Measurements from ENCODE around the gene PHLDA2. TPM values are rescaled to one million over a fixed set of nuclear protein-coding genes. Genes with fewer than 3 reads are reported as not detected.

The PHLDA2 gene
- total RNA-seq, 2 experiments from 2014 or later, result 7.6 to 8.3 TPM

DNA sequence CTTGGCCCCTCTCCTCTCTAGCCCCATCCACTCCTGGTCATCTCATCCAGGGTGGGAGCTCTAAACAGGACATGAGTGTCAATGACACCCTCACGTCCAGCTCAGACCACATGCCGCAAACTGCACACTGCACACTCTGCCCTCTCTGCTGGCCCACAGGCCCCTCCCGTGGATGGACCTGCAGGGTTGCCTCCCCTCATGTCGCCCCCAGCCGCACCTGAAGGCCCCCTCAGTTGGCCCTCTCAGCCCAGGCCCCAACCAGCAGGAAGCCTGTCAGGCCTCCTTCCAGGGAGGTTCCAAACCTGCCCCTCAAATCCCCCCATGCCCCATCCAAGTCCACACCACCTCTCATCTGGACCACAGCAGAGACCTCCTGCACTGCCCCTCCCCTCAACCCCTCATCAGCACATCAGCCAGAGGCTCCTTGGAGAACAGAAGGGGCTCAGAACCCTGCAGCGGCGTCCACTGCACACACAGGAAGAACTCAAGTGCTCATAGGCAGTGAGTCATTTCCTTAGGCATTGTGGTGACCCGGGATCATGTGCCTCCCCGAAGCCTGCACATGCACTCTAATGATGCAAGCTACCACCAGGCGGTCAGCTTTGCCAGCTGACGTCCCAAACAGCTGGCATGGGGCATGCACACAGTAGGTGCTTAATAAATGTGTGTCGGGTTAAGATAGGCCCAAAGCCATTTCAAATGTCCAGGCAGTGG is 30.7 kb downstream of the PHLDA2 start:
- peak overlapping the region; percentile 79 for H3K27ac Mint-ChIP-seq
- ChIA-PET CTCF (interaction anchor here (0.6 to 1.8 kb wide), 7 partner anchors 9 to 593 kb away, joined by 3 to 10 read pairs (median 3); no protein-coding TSS in a partner anchor), POLR2A (interaction anchor here (1.1 kb wide), 1 partner anchor 31 kb away, joined by 9 read pairs; the partner anchor contains the start of gene PHLDA2)
- no peaks in the 10 kb centered on the region for H3K27me3 Mint-ChIP-seq
- H3K36me3 Mint-ChIP-seq, result no peaks in the 10 kb centered on the region
- peak; percentile 80 for DNase-seq
- peak overlapping the region; percentile 54 for H3K4me3 Mint-ChIP-seq
- H3K9me3 Mint-ChIP-seq, result no peaks in the 10 kb centered on the region
- peaks cover 28% of the 10 kb centered on the region for H3K4me1 Mint-ChIP-seq (ENCODE audit: low read depth)
- intact Hi-C loops (cut with micrococcal nuclease), result no loop called here

DNA sequence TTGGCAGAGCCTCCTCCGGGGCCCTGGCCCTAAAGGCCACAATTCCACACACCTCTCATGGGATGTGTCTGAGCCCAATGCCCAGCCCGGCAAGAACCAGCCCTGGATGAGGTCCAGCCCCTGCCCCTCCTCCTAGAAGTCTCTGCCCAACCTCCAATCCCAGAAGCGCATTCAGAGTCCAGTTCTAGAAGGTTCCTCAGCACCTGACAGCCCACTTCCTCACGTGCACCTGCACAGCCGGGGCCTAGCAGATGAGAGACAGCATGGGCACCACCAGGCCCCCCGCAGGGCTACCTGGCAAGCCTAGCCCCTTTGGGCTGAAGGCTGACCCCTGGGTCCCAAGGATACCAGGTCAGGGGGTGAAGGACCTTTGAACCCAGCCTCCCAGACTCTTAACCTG is 32.2 kb downstream of the PHLDA2 start:
- Mint-ChIP-seq H3K9me3 (no peaks in the 10 kb centered on the region), H3K27ac (no peak overlapping the region), H3K4me3 (no peak overlapping the region), H3K4me1 (ENCODE audit: low read depth) (peaks cover 28% of the 10 kb centered on the region), H3K27me3 (no peaks in the 10 kb centered on the region), H3K36me3 (no peaks in the 10 kb centered on the region)
- ChIA-PET POLR2A (no interaction called here), CTCF (interaction anchor here (1.7 kb wide), 1 partner anchor 9 kb away, joined by 8 read pairs; no protein-coding TSS in a partner anchor)
- intact Hi-C loops (cut with micrococcal nuclease), result no loop called here
- no peak for DNase-seq

DNA sequence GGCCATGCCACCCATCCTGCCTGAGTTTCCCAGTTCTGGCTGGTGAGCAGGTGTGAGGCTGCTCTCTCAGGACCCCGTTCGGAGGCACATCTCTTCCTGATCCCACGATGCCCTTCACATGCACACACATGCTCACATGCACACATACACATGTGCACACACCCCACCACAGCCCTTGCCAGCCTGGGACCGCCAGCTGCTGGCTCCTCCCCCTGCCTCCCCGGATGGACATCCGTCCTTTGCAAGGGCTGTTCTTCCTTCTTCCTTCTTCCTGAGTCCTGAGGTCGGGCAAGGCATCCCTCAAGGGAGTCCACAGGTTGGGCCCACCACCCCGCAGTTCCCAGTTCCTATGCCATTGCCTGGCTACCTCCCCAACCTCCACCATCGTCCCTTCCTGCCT is 33.2 kb downstream of the PHLDA2 start:
- Mint-ChIP-seq H3K27ac (no peak overlapping the region), H3K9me3 (no peaks in the 10 kb centered on the region), H3K4me1 (ENCODE audit: low read depth) (peaks cover 36% of the 10 kb centered on the region), H3K36me3 (no peaks in the 10 kb centered on the region), H3K4me3 (no peak overlapping the region), H3K27me3 (no peaks in the 10 kb centered on the region)
- POLR2A ChIA-PET, result no interaction called here
- CTCF ChIA-PET, result interaction anchor here (0.8 to 1.7 kb wide), 4 partner anchors 8 to 364 kb away, joined by 3 to 8 read pairs (median 6); partner anchors contain the start of gene CDKN1C
- intact Hi-C loops (cut with micrococcal nuclease), result no loop called here
- DNase-seq, result no peak

DNA sequence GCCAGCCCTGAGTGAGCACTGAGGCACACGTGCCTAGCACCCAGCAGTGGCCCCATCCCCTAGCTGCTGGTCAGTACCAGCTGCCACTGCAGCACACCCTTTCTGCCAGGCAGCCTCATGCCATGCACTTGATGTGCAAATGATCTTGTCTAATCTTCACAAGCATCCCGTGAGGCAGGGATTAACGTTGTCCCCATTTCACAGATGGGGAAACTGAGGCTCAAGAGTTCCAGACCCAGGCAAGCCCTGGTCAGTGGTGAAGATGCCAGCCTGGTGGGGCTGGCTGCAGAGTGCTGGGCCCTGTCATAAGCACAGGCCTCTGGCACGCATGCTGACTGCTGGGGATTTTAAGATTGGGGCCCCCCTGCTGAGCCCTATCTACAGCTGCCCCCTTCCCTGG is 35.3 kb downstream of the PHLDA2 start:
- H3K27me3 Mint-ChIP-seq, result no peaks in the 10 kb centered on the region
- no peak overlapping the region for H3K27ac Mint-ChIP-seq
- peaks cover 23% of the 10 kb centered on the region for H3K4me1 Mint-ChIP-seq (ENCODE audit: low read depth)
- POLR2A ChIA-PET, result interaction anchor here (1.2 kb wide), 1 partner anchor 194 kb away, joined by 3 read pairs; the partner anchor contains the start of gene KCNQ1OT1
- CTCF ChIA-PET, result interaction anchor here (2.2 to 13.2 kb wide), 3 partner anchors 36 to 360 kb away, joined by 14 to 532 read pairs (median 49); partner anchors contain the start of gene PHLDA2
- no peaks in the 10 kb centered on the region for H3K9me3 Mint-ChIP-seq
- DNase-seq, result no peak
- intact Hi-C loops (cut with micrococcal nuclease), result loop anchor here (2.0 kb wide), 2 partner anchors 37 to 465 kb away; no protein-coding TSS in a partner anchor
- no peaks in the 10 kb centered on the region for H3K36me3 Mint-ChIP-seq
- no peak overlapping the region for H3K4me3 Mint-ChIP-seq

GRCh38 chr11:2892967-2893528 is 36.2 kb downstream of the PHLDA2 start:
- H3K4me1 Mint-ChIP-seq (ENCODE audit: low read depth), result peaks cover 14% of the 10 kb centered on the region
- intact Hi-C loops (cut with micrococcal nuclease), result loop anchor here (1.0 to 2.0 kb wide), 3 partner anchors 38 to 464 kb away; no protein-coding TSS in a partner anchor
- ChIA-PET CTCF (interaction anchor here (0.7 to 13.2 kb wide), 27 partner anchors 10 to 589 kb away, joined by 3 to 532 read pairs (median 4); partner anchors contain the start of gene PHLDA2), POLR2A (interaction anchor here (0.6 to 1.8 kb wide), 5 partner anchors 11 to 359 kb away, joined by 3 to 9 read pairs (median 5); partner anchors contain the start of genes KCNQ1OT1 and PHLDA2)
- H3K27me3 Mint-ChIP-seq, result no peaks in the 10 kb centered on the region
- no peaks in the 10 kb centered on the region for H3K9me3 Mint-ChIP-seq
- no peaks in the 10 kb centered on the region for H3K36me3 Mint-ChIP-seq
- peak; percentile 74 for DNase-seq
- peak overlapping the region; percentile 84 for H3K27ac Mint-ChIP-seq
- peak overlapping the region; percentile 80 for H3K4me3 Mint-ChIP-seq

DNA sequence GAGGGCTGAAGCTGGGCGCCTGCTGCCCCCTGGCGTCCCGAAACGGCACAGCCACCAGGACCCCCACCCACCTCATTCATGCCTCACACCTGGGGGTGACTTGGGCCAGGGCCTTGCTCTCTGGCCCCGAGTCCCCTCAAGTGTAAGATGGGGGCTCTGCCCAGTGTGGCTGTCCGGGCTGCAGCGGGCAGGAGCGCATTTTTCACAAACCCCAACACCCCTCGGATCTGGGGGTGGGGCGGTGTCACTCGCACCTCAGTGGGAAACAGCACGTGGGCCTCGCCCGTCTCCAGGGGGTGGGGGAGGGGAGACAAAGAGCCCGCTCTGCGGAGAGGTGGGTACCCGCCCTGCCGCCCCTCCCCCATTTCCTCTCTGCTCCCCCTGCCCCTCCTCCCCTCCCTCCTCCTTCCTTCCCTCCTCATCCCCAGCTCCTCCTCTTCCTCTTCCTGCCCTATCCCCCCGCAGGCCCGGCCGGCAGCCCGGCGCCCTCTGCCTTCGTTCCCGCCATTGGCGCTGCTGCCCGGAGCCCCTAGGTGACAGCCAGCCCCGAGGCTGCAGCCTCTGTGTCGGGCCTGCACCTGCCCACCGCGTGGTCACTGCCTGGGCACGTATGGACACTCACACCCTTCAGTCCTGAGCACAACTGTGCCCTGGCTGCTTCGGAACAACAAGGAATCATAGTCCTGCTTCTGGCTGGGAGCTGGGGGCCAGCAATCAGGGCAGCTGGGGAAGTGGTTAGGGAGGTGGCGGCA is 36.8 kb downstream of the PHLDA2 start:
- ChIA-PET CTCF (interaction anchor here (0.6 to 13.2 kb wide), 37 partner anchors 9 to 588 kb away, joined by 3 to 532 read pairs (median 4); partner anchors contain the start of genes KCNQ1OT1 and PHLDA2), POLR2A (interaction anchor here (0.6 to 1.8 kb wide), 6 partner anchors 11 to 515 kb away, joined by 3 to 9 read pairs (median 4); partner anchors contain the start of genes KCNQ1OT1 and PHLDA2)
- peak; percentile 80 for DNase-seq
- H3K4me3 Mint-ChIP-seq, result peak overlapping the region; percentile 80
- peak overlapping the region; percentile 84 for H3K27ac Mint-ChIP-seq
- H3K4me1 Mint-ChIP-seq (ENCODE audit: low read depth), result peaks cover 10% of the 10 kb centered on the region
- H3K9me3 Mint-ChIP-seq, result no peaks in the 10 kb centered on the region
- intact Hi-C loops (cut with micrococcal nuclease), result loop anchor here (1.0 to 2.0 kb wide), 3 partner anchors 38 to 464 kb away; no protein-coding TSS in a partner anchor
- H3K27me3 Mint-ChIP-seq, result no peaks in the 10 kb centered on the region
- no peaks in the 10 kb centered on the region for H3K36me3 Mint-ChIP-seq

- POLR2A ChIA-PET, result interaction anchor here (0.9 to 1.8 kb wide), 3 partner anchors 97 to 514 kb away, joined by 3 to 9 read pairs (median 5); no protein-coding TSS in a partner anchor
- CTCF ChIA-PET, result interaction anchor here (0.6 to 13.2 kb wide), 28 partner anchors 8 to 588 kb away, joined by 3 to 532 read pairs (median 4); partner anchors contain the start of genes KCNQ1OT1 and PHLDA2
- DNase-seq, result no peak
- Mint-ChIP-seq H3K27me3 (no peaks in the 10 kb centered on the region), H3K27ac (peak overlapping the region; percentile 70), H3K9me3 (no peaks in the 10 kb centered on the region), H3K36me3 (no peaks in the 10 kb centered on the region), H3K4me1 (ENCODE audit: low read depth) (peaks cover 12% of the 10 kb centered on the region), H3K4me3 (peak overlapping the region; percentile 80)
- intact Hi-C loops (cut with micrococcal nuclease), result loop anchor here (1.0 to 2.0 kb wide), 3 partner anchors 39 to 463 kb away; no protein-coding TSS in a partner anchor
Observed at GRCh38 chr11:2891326-2892214, 37.6 kb downstream of the PHLDA2 start.

DNA sequence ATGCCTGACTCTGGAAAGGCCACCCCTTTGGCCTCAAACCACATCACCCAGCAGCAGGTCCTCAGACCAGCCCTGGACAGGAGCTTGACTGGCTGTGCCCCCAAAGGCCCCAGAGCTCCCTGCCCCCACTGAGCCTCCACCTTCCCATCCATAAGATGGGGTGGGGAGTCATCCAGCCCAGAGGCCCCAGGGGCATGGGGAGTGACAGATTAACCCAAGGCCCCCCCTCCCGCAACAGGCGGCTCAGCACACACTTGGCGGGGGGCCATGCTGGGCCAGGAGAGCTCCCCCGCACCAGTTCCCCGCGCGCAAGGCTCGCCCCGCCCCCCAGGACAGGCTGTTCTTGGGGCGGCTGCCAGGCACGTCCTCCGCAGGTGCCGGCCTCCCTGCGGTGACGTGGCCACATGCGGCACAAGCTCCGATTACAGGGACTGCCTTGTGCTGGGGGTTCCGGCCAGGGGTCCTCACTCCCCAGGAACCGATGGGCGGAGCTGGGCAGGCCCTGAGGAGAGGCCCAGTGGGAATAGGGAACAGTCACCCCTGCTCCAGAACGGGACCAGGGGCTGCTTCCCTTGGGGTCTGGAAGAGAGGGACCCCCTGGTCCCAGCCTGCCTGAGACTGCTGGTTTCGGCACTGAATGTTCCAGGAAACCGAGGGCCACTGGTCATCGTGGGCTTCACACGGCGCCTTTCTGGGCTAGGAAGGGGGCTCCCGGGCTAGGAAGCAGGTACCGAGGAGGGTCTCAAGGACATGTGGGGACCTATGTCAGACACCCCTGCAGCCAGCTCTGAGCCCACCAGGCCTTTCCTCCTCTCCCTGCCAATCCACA is 38.5 kb downstream of the PHLDA2 start:
- Mint-ChIP-seq H3K4me1 (ENCODE audit: low read depth) (peaks cover 13% of the 10 kb centered on the region), H3K36me3 (no peaks in the 10 kb centered on the region), H3K27ac (no peak overlapping the region), H3K4me3 (no peak overlapping the region), H3K9me3 (no peaks in the 10 kb centered on the region), H3K27me3 (no peaks in the 10 kb centered on the region)
- CTCF ChIA-PET, result interaction anchor here (1.2 to 13.2 kb wide), 6 partner anchors 8 to 470 kb away, joined by 3 to 532 read pairs (median 16); a partner anchor contains a TSS
- DNase-seq, result no peak
- POLR2A ChIA-PET, result no interaction called here
- intact Hi-C loops (cut with micrococcal nuclease), result no loop called here

DNA sequence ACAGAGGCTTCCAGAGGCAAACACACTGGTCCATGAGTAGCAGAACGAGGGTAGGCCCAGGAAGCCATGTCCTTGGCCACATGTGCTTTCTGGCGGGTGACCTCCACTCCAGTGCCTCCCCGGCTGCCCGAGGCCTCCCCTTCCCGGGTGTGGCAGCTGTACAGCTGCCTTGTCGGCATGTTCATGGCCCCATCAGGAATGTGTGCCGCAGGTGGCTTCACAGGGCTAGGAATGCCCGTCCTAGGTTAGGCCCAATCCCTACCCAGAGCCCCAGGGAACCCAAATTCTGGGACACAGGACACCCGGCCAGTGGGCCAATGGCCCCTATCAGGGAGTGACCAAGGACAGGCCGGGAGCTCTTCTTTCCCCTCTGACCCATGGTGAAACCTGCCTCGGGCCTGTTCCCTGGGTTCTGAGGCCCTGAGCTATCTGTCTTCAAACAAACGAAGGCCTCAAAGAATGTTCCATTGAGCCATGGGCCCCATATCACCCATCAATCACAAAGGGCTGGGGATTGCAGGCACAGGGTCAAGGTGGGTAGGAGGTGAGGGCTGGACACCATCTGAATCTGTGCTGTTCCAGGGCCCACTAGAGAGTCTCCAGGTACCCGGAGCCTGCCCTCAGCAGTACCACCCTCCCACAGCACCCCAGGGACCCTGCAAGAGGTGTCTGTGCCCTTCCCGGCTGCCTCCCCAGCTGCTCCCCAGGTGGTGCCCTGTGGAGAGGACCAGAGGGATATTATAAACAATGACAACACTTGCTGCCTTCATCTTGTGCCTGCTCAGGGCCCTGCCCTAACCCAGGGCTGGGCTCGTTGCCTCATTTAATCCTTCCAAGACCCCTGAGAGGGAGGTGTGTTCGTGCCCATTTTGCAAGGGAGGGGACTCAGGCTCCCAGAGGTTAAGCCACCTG is 39.6 kb downstream of the PHLDA2 start:
- no peak for DNase-seq
- H3K27ac Mint-ChIP-seq, result no peak overlapping the region

More for the DNA sequence above, 39.6 kb downstream of the PHLDA2 start:
- ChIA-PET CTCF (interaction anchor here (0.5 to 13.2 kb wide), 14 partner anchors 8 to 462 kb away, joined by 3 to 532 read pairs (median 4); partner anchors contain the start of gene PHLDA2), POLR2A (no interaction called here)
- Mint-ChIP-seq H3K4me1 (ENCODE audit: low read depth) (peaks cover 13% of the 10 kb centered on the region), H3K27me3 (no peaks in the 10 kb centered on the region), H3K9me3 (no peaks in the 10 kb centered on the region), H3K4me3 (no peak overlapping the region), H3K36me3 (no peaks in the 10 kb centered on the region)
- intact Hi-C loops (cut with micrococcal nuclease), result loop anchor here (5.0 to 10.0 kb wide), 3 partner anchors 195 to 585 kb away; partner anchors contain the start of genes C11orf21, KCNQ1, KCNQ1OT1 and TSPAN32

Measured in activated CD4-positive, alpha-beta memory T cell treated with anti-CD3 and anti-CD28 coated beads for 36 hours (primary cell).